Upper lobe of left lung (tissue), 6 donors: Measurements from ENCODE around the gene RGS17. TPM values are rescaled to one million over a fixed set of nuclear protein-coding genes. Genes with fewer than 3 reads are reported as not detected.
A peak's percentile ranks its signal among the peaks of the same experiment; 100 is the strongest.

Experiments used
- ATAC-seq, 2 donors: fragments of 200-7000 bp; cut with Tn5 transposase; one replicate each; pipeline ENCODE4 v1.9.1; 2022; ENCODE audit warnings: mild to moderate bottlenecking in 2 of 2, moderate library complexity in 2 of 2; ENCODE audit not compliant: low FRiP score in 2 of 2
- DNase-seq, 2 donors: peaks; one replicate each; pipeline ENCODE4 v3.0.0-alpha.2; 2019 to 2020
- H3K27ac ChIP-seq, 4 donors: fragments of 200-600 bp; sonication (generic); one replicate each; pipeline ENCODE4 v1.5.1; 2016 to 2019
- H3K27me3 ChIP-seq, 4 donors: fragments of 200-600 bp; sonication (generic); one replicate each; pipeline ENCODE4 v1.5.1; 2017 to 2019
- H3K36me3 ChIP-seq, 4 donors: fragments of 200-600 bp; sonication (generic); one replicate each; pipeline ENCODE4 v1.5.1; 2016 to 2019
- H3K4me1 ChIP-seq, 4 donors: fragments of 200-600 bp; sonication (generic); one replicate each; pipeline ENCODE4 v1.5.1; 2018 to 2019
- H3K4me3 ChIP-seq, 4 donors: fragments of 200-600 bp; sonication (generic); one replicate each; pipeline ENCODE4 v1.5.1; 2017 to 2019; ENCODE audit warnings: mild to moderate bottlenecking in 2 of 4, moderate library complexity in 1 of 4
- H3K9me3 ChIP-seq, 4 donors: fragments of 200-600 bp; sonication (generic); one replicate each; pipeline ENCODE4 v1.5.1; 2018 to 2019
- EP300 ChIP-seq, 4 donors: sonication (generic); formaldehyde crosslinking; IDR thresholded peaks; one replicate each; pipeline ENCODE4 v1.5.1; 2017; ENCODE audit warnings: antibody characterized with exemption in 4 of 4, control low read depth in 2 of 4
- POLR2A ChIP-seq, 4 donors: fragments of 450-650 bp; IDR thresholded peaks; one replicate each; pipeline ENCODE4 v1.5.1; 2016 to 2017; ENCODE audit warnings: antibody characterized with exemption in 4 of 4, mild to moderate bottlenecking in 2 of 4
- POLR2AphosphoS5 ChIP-seq, 2 donors: sonication (generic); formaldehyde crosslinking; IDR thresholded peaks; one replicate each; pipeline ENCODE4 v1.5.1; 2017; ENCODE audit warnings: antibody characterized with exemption in 2 of 2
- WGBS, 2 donors: methylation state at CpG; one replicate each; pipeline ENCODE4 v1.1.5; 2017 to 2018; 5-methylcytosine and 5-hydroxymethylcytosine counted together
- total RNA-seq, 6 donors: library from RNA; depleted of rRNA in 4 of 6; stranded (reverse); fragments of >200 nt in 4 of 6; gene quantifications; one replicate each; pipeline versions ENCODE4 v1.1.0 to v1.2.1, GENCODE V29; 2016 to 2021
- TF ChIP-seq, protein P1 (sequence below), 6 experiments: fragments of 450-650 bp in 4 of 6; fragments of 200-600 bp in 2 of 6; sonication (generic) in 2 of 6; IDR thresholded peaks; one replicate each; pipeline ENCODE4 v1.5.1; 2016 to 2019; ENCODE audit warnings: antibody characterized with exemption in 6 of 6
- donor health status: DM: no; HTN: no; CAD: no; lungs with moderate emphysema.
- donor health status: DM: no; HTN: yes; CAD: no; lungs with severe emphysema.

RGS17 gene
- total RNA-seq, 6 donors from 2014 or later: 0.15 to 0.49 (median 0.28) TPM; not detected in 2

DNA sequence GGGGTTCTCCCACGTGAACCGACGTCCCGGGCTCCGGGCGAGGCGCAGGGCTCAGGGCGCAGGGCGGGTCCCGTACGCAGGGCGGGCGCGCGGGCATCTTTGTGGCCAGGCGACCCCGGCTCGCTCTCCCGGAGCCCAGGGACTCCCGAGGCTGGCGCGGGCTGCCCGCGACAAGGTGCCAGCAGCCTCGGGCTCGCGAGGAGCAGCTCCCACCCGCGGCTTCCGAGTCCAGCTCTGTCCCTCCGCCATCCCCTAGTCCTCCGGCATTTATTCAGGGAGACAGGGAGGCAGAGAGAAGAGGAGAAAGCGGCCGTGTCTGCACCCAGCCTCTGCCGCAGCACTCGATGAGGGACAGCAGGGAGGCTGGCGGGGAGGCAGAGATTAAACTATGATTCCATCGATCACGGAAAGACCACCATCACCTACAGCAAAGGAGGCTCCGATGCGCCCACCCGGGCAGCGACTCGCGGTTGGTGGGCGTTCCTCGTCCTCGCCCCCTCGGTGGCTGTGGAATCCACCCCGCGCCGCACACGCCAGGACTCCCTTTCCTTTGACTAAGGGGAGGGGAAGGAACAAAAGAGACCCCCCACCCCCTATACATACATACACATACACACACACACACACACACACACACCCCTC lies 1.1 kb downstream of the RGS17 start:
- no peak for TF ChIP-seq POLR2AphosphoS5 (IDR thresholded peaks at IDR 0.05)
- TF ChIP-seq EP300 (IDR thresholded peaks at IDR 0.05): no peak
- TF ChIP-seq POLR2A (IDR thresholded peaks at IDR 0.05): no peak
- TF ChIP-seq, protein P1, sequence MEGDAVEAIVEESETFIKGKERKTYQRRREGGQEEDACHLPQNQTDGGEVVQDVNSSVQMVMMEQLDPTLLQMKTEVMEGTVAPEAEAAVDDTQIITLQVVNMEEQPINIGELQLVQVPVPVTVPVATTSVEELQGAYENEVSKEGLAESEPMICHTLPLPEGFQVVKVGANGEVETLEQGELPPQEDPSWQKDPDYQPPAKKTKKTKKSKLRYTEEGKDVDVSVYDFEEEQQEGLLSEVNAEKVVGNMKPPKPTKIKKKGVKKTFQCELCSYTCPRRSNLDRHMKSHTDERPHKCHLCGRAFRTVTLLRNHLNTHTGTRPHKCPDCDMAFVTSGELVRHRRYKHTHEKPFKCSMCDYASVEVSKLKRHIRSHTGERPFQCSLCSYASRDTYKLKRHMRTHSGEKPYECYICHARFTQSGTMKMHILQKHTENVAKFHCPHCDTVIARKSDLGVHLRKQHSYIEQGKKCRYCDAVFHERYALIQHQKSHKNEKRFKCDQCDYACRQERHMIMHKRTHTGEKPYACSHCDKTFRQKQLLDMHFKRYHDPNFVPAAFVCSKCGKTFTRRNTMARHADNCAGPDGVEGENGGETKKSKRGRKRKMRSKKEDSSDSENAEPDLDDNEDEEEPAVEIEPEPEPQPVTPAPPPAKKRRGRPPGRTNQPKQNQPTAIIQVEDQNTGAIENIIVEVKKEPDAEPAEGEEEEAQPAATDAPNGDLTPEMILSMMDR (IDR thresholded peaks at IDR 0.05): no peak
- Histone ChIP-seq H3K27me3 (peaks cover 0 to 16% (median 6%) of the 10 kb centered on the region in 4 donors), H3K9me3 (no peaks in the 10 kb centered on the region), H3K4me3 (peak overlapping the region; percentile 14 to 61 (median 52)), H3K36me3 (no peaks in the 10 kb centered on the region), H3K27ac (no peak overlapping the region), H3K4me1 (peaks cover 13 to 21% (median 16%) of the 10 kb centered on the region in 4 donors)
- DNase-seq: peak in 1 of 2 donors; percentile 84
- ATAC-seq: peak in 1 of 2 donors; percentile 53
- 1 to 3% methylated on average over 14 to 52 of the region's 53 CpGs for WGBS, 2 donors

DNA sequence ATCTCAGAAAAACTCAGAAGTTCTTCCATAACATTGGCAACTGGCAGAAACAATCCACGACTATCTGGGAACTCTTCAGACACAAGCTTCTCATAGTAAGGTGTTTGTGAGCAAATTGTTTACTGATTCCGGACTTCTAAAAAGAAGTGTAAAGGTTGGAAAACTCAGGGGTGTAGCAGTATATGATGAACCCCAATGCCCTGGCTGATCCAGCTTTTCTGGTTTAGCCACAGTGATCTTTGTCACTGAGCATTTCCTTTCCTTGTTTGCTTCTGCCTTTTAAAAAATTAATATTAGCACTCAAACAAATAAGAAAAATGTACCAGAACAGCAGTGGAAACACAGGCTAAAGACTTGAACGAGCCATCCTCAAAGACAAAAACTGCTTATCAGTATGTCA lies 4.9 kb downstream of the RGS17 start:
- Histone ChIP-seq H3K27me3 (peaks cover 0 to 16% (median 6%) of the 10 kb centered on the region in 4 donors), H3K9me3 (no peaks in the 10 kb centered on the region), H3K4me1 (peaks cover 13 to 16% (median 14%) of the 10 kb centered on the region in 4 donors), H3K36me3 (no peaks in the 10 kb centered on the region), H3K4me3 (no peak overlapping the region), H3K27ac (no peak overlapping the region)
- TF ChIP-seq, protein P1 (IDR thresholded peaks at IDR 0.05): no peak
- TF ChIP-seq EP300 (IDR thresholded peaks at IDR 0.05): no peak
- no peak for TF ChIP-seq POLR2AphosphoS5 (IDR thresholded peaks at IDR 0.05)
- no peak for TF ChIP-seq POLR2A (IDR thresholded peaks at IDR 0.05)
- DNase-seq: no peak
- WGBS, 2 donors: 79 to 85% methylated on average over 3 of the region's 3 CpGs
- no peak for ATAC-seq

DNA sequence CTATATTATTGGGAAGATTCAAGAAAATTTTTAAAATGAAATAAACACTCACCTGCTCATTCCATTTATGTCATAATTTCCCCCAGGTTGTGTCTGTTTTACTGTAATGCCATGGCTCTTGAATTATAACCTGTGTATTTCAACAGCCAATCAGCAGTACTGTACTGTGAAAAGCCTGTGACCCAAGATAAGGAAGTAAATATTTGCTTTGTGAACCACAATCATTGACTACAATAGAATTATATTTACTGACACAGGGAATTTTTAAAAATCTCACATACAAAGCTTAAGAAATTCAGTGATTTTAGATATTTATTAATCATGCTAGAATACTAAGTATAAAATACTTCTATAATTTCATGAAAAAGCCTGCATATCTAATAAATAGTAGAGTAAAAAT lies 6.0 kb downstream of the RGS17 start:
- ATAC-seq: no peak
- H3K36me3 ChIP-seq: no peaks in the 10 kb centered on the region
- H3K27ac ChIP-seq: no peak overlapping the region
- peaks cover 0 to 13% (median 2%) of the 10 kb centered on the region in 4 donors for H3K27me3 ChIP-seq
- no peaks in the 10 kb centered on the region for H3K9me3 ChIP-seq
- DNase-seq: no peak
- H3K4me3 ChIP-seq: no peak overlapping the region
- TF ChIP-seq, protein P1 (IDR thresholded peaks at IDR 0.05): no peak
- TF ChIP-seq POLR2AphosphoS5 (IDR thresholded peaks at IDR 0.05) (no peak), POLR2A (IDR thresholded peaks at IDR 0.05) (no peak), EP300 (IDR thresholded peaks at IDR 0.05) (no peak)
- H3K4me1 ChIP-seq: peaks cover 4 to 6% (median 5%) of the 10 kb centered on the region in 4 donors

DNA sequence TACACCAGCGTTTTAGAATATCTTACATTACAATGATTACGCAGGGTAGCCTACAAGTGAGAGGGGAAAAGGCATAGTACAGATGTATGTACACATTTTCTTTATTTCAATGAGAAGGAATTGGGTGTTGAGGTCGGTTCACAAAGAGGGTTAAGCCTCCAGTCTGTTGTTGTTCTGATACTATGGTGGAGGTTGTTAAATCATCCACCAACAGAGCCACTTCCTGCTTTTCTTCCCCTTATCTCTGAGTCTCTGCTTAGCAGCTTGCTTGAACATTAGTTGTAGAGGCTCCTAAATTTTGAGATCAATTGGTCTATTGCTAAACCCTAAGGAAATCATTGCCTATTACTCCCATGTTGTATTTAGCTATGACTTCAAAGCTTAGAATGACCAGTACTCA lies 7.3 kb downstream of the RGS17 start:
- DNase-seq (no peak), ATAC-seq (no peak)
- no peak overlapping the region for H3K27ac ChIP-seq
- no peaks in the 10 kb centered on the region for H3K36me3 ChIP-seq
- WGBS, 2 donors: 66 to 71% methylated on average over 3 of the region's 3 CpGs
- peaks cover 0 to 4% (median 0%) of the 10 kb centered on the region in 4 donors for H3K27me3 ChIP-seq
- TF ChIP-seq POLR2AphosphoS5 (IDR thresholded peaks at IDR 0.05) (no peak), POLR2A (IDR thresholded peaks at IDR 0.05) (no peak)
- TF ChIP-seq, protein P1 (IDR thresholded peaks at IDR 0.05): no peak
- no peak overlapping the region for H3K4me3 ChIP-seq
- no peaks in the 10 kb centered on the region for H3K9me3 ChIP-seq
- H3K4me1 ChIP-seq: no peaks in the 10 kb centered on the region

DNA sequence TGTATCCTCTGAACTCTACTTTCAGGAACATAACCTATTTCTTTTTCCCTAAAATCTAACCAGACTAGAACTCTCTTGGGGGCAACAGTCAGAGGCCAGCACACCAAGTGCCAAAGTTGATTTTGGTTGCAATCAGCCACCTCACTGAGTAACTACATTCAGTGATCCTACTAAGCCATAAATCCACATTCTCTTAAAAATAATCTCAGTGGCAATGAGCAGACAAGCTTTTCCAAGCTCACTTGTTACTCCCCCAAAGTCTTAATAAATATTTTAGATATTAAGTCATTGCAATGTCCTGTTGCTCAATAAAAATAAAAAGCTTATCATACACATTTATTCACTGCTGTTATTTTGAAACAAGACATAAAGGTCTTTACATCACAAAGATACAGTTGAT lies 9.8 kb downstream of the RGS17 start:
- H3K9me3 ChIP-seq: no peaks in the 10 kb centered on the region
- no peak overlapping the region for H3K4me3 ChIP-seq
- DNase-seq (no peak), ATAC-seq (no peak)
- no peaks in the 10 kb centered on the region for H3K36me3 ChIP-seq
- H3K4me1 ChIP-seq: no peaks in the 10 kb centered on the region
- no peaks in the 10 kb centered on the region for H3K27me3 ChIP-seq
- TF ChIP-seq POLR2A (IDR thresholded peaks at IDR 0.05) (no peak), POLR2AphosphoS5 (IDR thresholded peaks at IDR 0.05) (no peak), EP300 (IDR thresholded peaks at IDR 0.05) (no peak)
- TF ChIP-seq, protein P1 (IDR thresholded peaks at IDR 0.05): no peak
- H3K27ac ChIP-seq: no peak overlapping the region
